Epithelial cell of esophagus (primary cell): ENCODE data around the gene SYCP2L.

Experiments
- DNase-seq: peaks from one replicate; pipeline ENCODE4 v3.0.0; 2010; ENCODE audit warnings: low read depth
- H3K4me3 ChIP-seq: 2 replicates; pipeline ENCODE4 v1.5.1; 2011; ENCODE audit warnings: mild to moderate bottlenecking, low read length, control low read depth
- CTCF ChIP-seq: IDR thresholded peaks from 2 replicates; pipeline ENCODE4 v1.5.1; 2011; ENCODE audit warnings: low read depth, mild to moderate bottlenecking, low read length, control low read depth, inconsistent platforms; ENCODE audit not compliant: insufficient read depth; ENCODE audit errors: missing control alignments

Gene SYCP2L

GRCh38 chr6:11012976-11013720, 126.3 kb downstream of the SYCP2L start:
- no peak for TF ChIP-seq CTCF
- H3K4me3 ChIP-seq, result no peak overlapping the region
- DNase-seq, result no peak

- TF ChIP-seq CTCF, result no peak
- no peak for DNase-seq
- H3K4me3 ChIP-seq, result no peak overlapping the region
These were observed 126.8 kb downstream of the SYCP2L start for GRCh38 chr6:11013721-11014070.

- no peak overlapping the region for H3K4me3 ChIP-seq
- DNase-seq, result no peak
- TF ChIP-seq CTCF, result no peak
These were observed 128.2 kb downstream of the SYCP2L start for GRCh38 chr6:11015102-11015501.

GRCh38 chr6:11016452-11016851, 129.6 kb downstream of the SYCP2L start:
- no peak overlapping the region for H3K4me3 ChIP-seq
- TF ChIP-seq CTCF, result no peak

GRCh38 chr6:11017090-11017489, 130.2 kb downstream of the SYCP2L start:
- H3K4me3 ChIP-seq, result no peak overlapping the region
- TF ChIP-seq CTCF, result no peak
- DNase-seq, result no peak

More at GRCh38 chr6:11016452-11016851, 129.6 kb downstream of the SYCP2L start:
- no peak for DNase-seq

- H3K4me3 ChIP-seq, result no peak overlapping the region
- TF ChIP-seq CTCF, result no peak
- DNase-seq, result no peak
These were observed 131.4 kb downstream of the SYCP2L start for GRCh38 chr6:11018225-11018624.

- TF ChIP-seq CTCF, result no peak
- no peak for DNase-seq
- no peak overlapping the region for H3K4me3 ChIP-seq
These were observed 134.2 kb downstream of the SYCP2L start for GRCh38 chr6:11021003-11021402.
